GM18870 (cell line): ENCODE data around the gene KCNK7.
"Not testable (repeated sequence)": the region's sequence is repeated elsewhere in the genome, so short reads cannot be mapped to it uniquely, and the experiment has no call there.

Source experiments
- ATAC-seq: cut with Tn5 transposase; IDR thresholded peaks from one replicate; pipeline ENCODE4 v1.9.1; 2021; ENCODE audit warnings: moderate library complexity; ENCODE audit not compliant: unreplicated experiment

The KCNK7 gene

GRCh38 chr11:65595543-65596281, at the start of gene KCNK7:
Gene KCNK7, minus strand, starts transcription at chr11:65595800. Its CDS starts 28 bp downstream, at chr11:65595772.
- no peak for ATAC-seq

GRCh38 chr11:65644837-65645236, 49.2 kb upstream of the KCNK7 start:
- ATAC-seq = no peak

- ATAC-seq = no peak
Observed at GRCh38 chr11:65643971-65644370, 48.4 kb upstream of the KCNK7 start.

GRCh38 chr11:65642014-65642671, 46.5 kb upstream of the KCNK7 start:
- no peak for ATAC-seq

GRCh38 chr11:65641297-65642013, 45.9 kb upstream of the KCNK7 start:
- no peak for ATAC-seq

GRCh38 chr11:65640483-65641296, 45.1 kb upstream of the KCNK7 start:
- ATAC-seq = no peak

GRCh38 chr11:65639623-65640482, 44.3 kb upstream of the KCNK7 start:
- ATAC-seq = peak; percentile 29

GRCh38 chr11:65639228-65639597, 43.6 kb upstream of the KCNK7 start:
- ATAC-seq = not testable (repeated sequence)

GRCh38 chr11:65637794-65638419, 42.3 kb upstream of the KCNK7 start, which contains the start of gene SIPA1:
Gene SIPA1, plus strand, starts transcription at chr11:65638101. Its CDS starts 2,821 bp downstream, at chr11:65640922.
- ATAC-seq = no peak

- ATAC-seq = no peak
Observed at GRCh38 chr11:65637032-65637557, 41.5 kb upstream of the KCNK7 start.

- ATAC-seq = no peak
Observed at GRCh38 chr11:65636108-65637031, 40.8 kb upstream of the KCNK7 start.

GRCh38 chr11:65634905-65635731, 39.5 kb upstream of the KCNK7 start:
- ATAC-seq = no peak

- no peak for ATAC-seq
Observed at GRCh38 chr11:65634440-65634839, 38.8 kb upstream of the KCNK7 start.

- no peak for ATAC-seq
Observed at GRCh38 chr11:65634109-65634436, 38.5 kb upstream of the KCNK7 start.

- ATAC-seq = no peak
Observed at GRCh38 chr11:65633390-65634108, 37.9 kb upstream of the KCNK7 start.

- no peak for ATAC-seq
Observed at GRCh38 chr11:65630215-65630614, 34.6 kb upstream of the KCNK7 start.

- no peak for ATAC-seq
Observed at GRCh38 chr11:65629579-65629978, 34.0 kb upstream of the KCNK7 start.
